GM04504 (cell line): Measurements from ENCODE around the gene ST6GALNAC5.

Experiments
- DNase-seq: peaks from one replicate; pipeline ENCODE4 v3.0.0-alpha.2; 2012; ENCODE audit warnings: low read depth

Gene ST6GALNAC5

GRCh38 chr1:77014073-77014788 lies 147.0 kb downstream of the ST6GALNAC5 start:
- no peak for DNase-seq

DNA sequence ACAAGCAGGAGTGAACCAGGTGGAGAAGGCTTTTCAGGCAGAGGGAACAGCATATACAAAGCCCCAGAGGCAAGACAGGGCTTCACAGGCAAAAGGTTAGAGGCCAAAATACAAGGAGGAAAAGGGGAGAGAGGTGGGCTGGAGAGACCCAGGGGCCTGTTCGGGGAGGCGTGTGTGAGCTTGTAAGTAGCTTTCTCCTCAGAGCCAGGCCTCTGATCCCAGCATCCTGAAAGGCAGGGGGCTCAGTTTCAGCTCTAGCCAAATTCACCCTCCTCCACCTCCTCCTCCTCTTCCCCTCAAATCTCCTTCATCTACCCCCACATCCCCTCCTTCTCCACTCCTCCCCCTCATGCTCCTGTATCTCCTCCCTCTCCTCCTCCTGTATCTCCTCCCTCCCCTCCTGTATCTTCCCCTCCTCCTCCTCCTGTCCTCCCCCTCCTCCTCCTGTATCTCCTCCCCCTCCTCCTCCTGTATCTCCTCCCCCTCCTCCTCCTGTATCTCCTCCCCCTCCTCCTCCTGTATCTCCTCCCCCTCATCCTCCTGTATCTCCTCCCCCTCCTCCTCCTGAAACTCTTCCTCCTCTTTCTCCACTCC lies 148.6 kb downstream of the ST6GALNAC5 start:
- no peak for DNase-seq

GRCh38 chr1:77016386-77016985 lies 149.2 kb downstream of the ST6GALNAC5 start:
- no peak for DNase-seq

- DNase-seq = no peak
Measured at GRCh38 chr1:77018311-77018710, 151.0 kb downstream of the ST6GALNAC5 start.

- DNase-seq = no peak
Measured at GRCh38 chr1:77018761-77019160, 151.5 kb downstream of the ST6GALNAC5 start.

DNA sequence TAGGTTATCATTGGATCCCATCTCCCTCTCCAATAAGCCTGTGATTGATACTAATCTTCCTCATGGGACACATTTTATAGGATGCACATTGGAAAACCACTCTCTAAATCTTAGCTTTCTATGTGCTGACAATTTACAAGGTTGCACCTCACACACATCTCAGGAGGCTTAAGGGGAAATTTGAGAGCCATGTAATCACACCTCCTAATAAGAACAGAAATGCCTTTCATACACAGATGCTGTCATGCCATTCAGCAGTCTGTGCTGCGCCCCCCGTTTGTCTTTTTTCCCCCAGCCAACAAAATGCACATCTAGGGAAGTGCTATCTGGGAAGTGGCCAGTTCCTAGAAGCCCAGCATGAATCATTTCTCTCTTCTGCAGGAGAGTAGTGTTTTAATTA lies 154.5 kb downstream of the ST6GALNAC5 start:
- DNase-seq = no peak

- no peak for DNase-seq
Measured at GRCh38 chr1:77024500-77024899, 157.2 kb downstream of the ST6GALNAC5 start.

DNA sequence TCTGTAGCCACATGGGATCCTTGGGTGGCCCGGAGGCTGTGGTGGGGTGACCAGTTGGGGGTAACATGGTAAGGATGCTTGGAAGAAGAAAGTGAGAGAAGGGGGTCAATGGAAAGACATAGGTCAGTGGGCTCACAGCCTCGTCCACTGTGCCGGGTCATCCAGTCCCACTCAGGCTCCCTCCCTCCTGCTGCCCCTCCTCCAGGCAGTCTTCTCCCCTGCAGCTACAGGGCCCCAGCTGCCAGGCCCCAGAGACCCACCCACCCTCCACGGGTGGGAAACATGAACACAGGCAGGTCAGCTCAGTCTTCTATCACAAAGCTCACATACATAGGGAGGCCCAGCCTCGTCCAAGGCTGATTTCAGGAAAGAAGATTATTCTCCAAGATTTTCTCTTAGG lies 158.3 kb downstream of the ST6GALNAC5 start:
- DNase-seq = no peak

DNA sequence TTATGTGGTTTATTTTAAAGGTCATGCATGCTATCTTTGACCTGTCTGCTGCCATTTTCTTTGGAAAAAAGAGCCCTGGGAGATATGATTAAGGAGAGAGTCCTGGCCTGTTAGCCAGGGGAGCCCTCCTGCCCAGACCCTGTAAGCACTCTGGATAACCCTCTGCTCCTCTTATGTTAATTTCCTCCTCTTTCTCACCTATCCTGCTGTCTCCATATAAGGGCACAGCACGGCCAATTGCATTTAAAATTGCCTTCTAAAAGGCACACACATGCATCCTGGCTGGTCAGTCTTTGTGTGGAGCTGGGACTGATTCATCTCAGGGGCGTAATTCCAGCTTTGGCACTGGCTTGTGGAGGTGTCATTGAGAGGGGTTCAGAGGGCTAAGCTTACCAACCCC lies 158.9 kb downstream of the ST6GALNAC5 start:
- DNase-seq = no peak

DNA sequence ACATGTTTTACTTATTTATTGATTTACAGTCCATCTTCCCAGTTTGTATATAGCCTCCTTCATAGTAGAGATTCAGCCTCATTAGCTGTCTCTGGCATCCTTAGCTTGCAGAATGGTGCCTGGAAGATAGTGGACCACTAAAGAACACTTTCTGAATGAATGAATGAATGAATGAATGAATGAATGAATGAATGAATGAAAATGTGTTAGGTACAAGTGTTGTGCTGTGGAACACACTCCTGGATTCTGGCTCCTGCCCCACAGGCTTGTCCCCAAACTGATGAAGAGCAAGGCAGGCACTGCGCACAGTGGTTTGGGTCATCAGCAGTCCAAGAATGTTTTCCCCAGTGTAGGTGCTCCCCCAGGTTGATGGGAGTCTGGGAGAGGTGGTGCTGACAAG lies 159.4 kb downstream of the ST6GALNAC5 start:
- no peak for DNase-seq

DNA sequence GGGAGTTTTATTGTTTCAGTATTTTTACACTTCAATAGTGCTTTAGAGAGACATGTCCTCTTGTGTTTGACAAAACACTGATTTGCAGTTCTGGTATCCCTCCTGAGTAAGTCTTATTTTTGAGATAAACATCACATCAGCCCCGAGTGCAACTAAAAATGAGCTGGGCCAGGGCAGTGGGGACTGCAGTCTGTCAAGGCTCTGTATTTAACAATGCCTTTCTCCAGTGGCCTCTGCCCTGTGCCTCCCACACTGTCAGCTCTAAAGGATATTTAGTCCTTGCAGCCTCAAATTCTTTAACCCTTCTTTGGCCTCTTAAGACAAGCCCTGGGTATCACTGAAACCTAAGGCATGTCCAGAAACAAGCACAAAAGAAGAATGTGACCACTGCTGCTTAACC lies 160.6 kb downstream of the ST6GALNAC5 start:
- DNase-seq = no peak

GRCh38 chr1:77030401-77031105 lies 163.3 kb downstream of the ST6GALNAC5 start:
- DNase-seq = no peak

DNA sequence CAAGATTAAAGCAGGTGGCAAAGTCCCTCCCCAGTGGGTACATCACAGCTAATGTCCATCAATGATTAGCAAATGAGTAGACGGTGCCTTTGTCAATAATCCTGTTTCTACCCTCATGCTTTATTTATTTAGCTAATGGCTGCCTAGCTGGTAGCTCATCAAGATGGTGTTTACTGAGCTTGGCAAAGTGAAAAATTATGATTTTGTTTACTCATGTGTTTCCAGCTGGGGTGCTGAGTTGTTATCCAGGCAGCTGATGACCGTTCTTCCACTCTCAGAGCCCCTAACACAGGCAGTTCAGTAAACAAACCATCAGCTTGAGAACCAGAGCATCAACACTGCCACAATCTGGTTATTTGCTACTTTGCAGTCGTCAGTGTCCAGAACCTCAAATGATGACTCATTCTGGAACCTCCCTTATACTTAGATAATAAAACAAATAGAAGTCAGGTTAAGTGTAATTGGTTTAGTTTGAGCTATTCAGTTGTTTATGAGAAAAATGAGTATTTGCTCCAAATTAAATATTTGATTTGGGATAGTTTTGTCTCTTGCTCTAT lies 163.9 kb downstream of the ST6GALNAC5 start:
- peak; percentile 50 for DNase-seq

GRCh38 chr1:77036560-77036959 lies 169.3 kb downstream of the ST6GALNAC5 start:
- DNase-seq = no peak

DNA sequence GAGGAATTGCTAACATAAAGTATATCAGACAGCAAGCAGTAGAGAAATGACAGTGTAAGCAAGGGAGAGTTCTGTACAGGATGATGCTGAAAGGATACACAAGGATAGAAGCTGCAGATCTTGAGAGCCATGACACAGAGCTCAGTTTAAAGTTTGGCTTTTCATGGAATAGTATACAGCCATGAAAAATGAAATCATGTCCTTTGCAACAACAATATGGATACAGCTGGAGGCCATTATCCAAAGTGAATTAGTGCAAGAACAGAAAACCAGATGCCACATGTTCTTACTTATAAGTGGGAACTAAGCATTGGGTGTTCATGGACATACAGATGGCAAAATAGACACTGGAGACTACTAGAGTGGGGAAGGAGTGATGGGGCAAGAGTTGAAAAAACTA lies 169.8 kb downstream of the ST6GALNAC5 start:
- no peak for DNase-seq

DNA sequence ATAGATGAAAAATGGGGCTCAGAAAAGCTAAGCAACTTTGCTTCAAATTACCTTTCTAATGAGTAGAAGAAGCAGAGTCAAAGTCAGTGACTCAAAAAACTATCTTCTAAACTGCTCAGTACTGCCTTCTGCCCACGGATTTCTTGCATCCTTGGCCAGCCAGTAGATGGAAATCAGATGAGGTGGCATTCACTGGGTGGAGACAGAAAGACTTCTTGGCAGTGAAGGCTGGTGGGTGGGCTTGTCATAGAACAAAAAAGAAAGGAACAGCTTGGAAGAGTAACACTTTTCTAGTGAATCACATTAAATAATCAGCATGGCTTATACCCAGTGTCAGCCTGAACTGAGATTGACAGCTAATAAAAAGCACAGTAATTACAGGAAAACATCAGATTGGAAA lies 170.7 kb downstream of the ST6GALNAC5 start:
- DNase-seq = no peak

DNA sequence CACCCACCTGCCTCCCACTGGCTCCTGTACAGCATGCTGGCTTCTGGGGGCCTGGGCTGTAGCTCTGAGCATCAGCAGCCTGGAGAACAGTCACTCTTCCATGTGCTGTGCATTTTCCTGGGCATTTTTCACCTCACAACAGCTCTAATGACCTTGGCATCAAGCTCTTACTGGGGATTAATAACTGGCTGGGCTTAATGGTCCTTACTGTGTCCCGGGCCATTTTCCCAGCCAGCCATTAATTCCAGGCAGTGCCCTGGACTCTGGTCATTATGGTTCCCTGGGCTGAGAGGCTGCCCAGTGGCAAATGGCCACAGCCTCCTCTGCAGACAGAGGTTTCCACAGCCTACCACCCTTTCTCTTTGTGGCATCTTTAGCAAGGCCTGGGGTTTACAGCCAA lies 171.8 kb downstream of the ST6GALNAC5 start:
- no peak for DNase-seq

DNA sequence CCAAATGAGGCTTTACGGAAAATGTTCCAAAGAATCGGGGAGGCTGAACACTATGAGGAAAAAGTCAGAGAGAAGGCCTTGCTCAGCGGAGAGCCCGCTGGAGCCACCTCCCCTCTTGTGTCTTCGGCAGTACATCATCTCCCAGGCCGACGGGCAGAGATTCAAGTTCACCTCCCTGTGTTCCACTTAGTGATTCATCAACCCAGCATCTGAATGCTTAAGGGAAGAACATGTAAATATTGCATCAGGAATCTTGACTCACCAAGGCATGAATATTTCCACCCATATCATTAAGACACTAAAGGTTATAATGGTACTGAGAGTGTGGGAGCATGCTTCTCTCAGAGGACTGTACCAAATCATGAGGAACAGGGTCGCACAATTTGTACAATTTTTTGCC lies 172.5 kb downstream of the ST6GALNAC5 start:
- DNase-seq = peak; percentile 93

GRCh38 chr1:77040826-77041225 lies 173.5 kb downstream of the ST6GALNAC5 start:
- no peak for DNase-seq

GRCh38 chr1:77044133-77044849 lies 177.0 kb downstream of the ST6GALNAC5 start:
- no peak for DNase-seq

DNA sequence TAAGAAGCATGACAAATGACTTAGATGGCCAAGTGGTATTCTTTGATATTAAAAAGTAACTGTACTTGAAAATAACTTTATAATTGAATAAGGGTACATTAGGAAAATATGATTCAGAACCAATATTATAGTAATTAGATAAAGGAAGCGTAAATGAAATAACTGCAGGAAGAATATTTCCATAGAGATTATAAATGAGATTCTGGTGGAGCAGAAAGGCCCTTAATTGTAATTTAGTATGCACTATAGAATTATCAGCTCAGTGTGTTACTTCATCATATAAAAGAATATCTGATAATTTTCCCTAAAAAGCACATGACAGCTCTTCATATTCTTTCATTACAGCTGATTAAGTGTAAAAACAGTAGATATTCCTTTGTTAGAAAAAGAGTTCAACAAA lies 180.3 kb downstream of the ST6GALNAC5 start:
- no peak for DNase-seq
